Activated effector memory CD4-positive, alpha-beta T cell treated with Interleukin-2 at 50 U/mL for 16 hours (primary cell): ENCODE data around the gene BICDL1.

Source experiments
- DNase-seq: peaks from one replicate; pipeline ENCODE4 v3.0.0-alpha.2; 2020

BICDL1 gene

DNA sequence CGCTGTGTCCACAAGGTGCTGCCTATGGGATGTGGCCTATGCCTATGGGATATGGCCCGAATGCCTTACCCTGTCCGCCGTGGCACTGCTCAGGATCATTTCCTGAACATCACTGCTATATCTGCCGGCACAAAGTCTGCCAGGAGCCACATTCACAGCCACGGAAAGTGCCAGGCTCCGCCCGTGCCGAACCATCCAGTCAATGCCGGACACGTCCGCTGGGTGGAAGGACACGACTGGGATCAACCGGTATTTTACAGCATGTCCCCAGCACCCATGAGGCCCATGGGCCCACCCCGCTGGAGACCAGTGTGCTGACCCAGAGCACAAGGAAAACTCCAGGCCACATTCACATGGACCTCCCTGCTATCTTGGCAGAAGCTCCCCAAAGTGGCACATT lies 142.1 kb downstream of the BICDL1 start:
- no peak for DNase-seq

DNA sequence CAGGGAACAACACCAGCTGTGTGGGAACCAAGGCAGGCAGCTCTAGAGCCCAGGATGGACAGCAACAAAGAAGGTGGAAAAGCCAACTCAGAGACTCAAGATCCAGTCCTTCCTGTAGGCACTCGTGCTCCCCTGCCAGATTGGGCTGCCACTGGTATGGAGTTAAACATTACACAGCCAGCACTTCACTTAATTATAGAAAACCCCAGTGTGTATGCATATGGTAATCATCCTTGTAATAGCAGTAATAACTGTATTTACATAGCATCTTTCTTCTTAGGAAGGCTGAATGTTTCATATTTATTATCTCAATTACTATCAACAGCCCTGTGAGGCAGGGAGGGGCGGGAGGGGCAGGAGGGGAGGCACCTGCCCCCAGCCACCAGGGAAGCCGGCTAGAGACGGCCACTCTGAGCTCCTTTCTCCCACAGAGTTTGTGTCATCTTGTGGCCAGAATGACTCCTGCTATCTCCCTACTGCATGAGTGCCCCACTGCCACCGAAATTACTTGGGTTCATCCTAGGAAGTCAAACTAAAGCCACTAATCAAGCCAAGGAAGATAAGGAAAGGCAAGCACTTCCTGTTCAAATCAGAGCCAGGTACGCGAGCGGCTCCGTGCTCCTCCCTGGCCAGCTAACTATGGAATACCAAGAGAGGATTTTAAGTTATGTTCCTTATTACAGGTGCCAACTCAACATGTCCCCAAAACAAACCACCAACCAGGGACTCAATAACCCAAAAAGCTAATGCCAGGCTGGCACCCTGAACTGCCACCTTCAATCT lies 143.2 kb downstream of the BICDL1 start:
- DNase-seq: no peak

DNA sequence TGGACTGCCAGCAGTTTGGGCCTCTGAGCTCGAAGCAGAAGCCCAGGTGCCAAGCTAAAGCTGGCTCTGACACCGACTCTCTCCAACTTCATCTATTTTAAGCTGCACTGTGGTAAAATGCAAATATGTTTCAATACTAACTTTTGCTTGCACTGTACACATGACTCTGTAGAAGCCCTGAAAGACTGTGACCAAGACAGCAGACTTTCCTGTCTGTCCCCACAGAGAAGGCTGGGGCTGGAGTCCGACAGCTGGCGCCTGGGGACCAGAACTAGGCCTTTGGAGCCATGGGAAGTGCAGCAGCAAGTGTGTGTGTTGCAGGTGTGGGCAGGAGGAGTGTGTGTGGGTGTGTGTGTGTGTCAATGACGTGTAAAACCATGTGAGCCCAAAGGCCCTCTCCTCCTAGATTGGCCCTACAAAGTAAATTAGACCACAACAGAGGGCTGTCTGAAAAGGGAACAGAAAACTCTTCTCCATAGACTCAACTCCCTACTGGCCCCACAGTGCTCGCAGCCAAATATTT lies 143.9 kb downstream of the BICDL1 start:
- DNase-seq: no peak

DNA sequence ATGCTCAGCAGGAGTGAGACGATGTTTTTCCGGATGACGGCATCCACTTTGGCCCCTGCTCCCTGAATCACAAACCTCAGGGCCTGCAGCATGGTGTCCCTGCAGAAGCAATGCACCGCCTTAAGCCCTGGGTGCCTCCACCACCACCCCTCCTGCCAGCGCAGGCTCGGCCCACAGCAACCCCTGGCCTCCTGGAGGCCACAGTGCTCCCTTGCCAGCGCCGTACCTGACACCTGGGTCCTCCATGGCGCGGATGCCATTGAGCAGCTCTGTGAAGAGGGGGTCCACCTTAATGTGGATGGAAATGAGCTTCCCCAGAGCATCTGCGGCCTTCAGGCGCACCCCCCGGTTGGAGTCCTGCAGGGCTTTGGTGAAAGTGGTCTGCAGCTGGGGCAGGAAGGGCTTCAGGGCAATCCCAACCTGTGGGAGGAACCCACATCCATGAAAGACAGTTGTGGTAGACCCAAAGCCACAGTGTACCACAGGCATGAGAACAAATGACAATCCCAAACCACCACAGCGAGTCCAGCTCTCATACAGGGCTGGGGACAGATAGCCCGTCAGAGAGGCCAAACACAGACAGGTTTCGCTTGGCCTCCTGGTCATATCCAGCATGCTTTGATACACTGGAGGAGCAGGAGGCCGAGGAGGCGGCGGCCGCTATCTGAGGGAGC lies 145.4 kb downstream of the BICDL1 start:
- DNase-seq: no peak

DNA sequence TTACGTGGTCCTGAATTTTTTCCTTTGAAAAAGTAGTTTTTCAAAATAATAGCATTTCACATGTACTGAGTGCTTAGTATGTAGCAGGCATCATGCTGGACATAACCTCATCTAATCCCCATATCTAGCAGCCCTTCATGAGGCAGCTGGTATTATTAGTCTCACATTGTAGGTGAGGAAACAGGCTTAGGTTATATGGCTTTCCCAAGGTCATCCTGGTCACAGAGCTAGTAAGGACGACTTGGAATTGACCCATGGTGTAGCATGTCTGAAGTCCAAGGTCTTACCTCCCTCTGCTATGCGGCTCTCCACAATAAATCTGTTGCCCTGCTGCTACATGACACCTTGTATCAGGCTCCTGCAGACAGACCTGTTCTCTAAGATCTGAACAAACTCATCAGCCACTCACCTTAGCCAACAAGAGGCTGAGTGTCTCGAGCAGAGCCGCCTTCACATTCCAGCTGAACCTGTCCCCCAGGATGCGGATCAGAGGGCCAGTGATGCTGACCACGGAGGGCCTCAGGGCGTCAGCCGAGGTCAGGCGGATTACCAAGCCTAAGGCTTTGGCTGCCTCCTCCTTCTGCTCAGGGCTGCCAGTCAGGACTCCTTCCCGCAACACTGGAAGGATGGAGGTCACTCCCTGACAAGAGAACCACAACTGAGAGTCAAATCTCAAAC lies 147.2 kb downstream of the BICDL1 start:
- DNase-seq: no peak

DNA sequence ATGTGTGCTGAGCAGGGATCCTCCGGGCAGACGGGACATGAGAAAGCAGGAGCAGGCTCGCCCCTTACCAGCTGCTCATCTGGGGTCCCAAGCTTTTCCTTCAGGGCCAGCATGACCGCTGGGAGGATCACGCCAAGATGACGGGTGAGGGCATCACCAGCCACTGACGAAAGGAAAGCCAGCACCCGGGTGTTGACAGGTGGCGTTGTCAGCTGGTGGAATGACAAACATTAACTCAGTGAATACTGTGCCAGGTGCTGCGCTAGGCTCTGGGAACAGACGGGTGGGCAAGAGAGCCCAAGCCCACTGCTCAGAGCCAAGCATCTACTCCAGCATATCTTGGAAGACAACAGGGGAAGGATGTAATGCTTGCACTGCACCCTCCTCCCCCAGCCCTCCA lies 148.8 kb downstream of the BICDL1 start:
- no peak for DNase-seq

DNA sequence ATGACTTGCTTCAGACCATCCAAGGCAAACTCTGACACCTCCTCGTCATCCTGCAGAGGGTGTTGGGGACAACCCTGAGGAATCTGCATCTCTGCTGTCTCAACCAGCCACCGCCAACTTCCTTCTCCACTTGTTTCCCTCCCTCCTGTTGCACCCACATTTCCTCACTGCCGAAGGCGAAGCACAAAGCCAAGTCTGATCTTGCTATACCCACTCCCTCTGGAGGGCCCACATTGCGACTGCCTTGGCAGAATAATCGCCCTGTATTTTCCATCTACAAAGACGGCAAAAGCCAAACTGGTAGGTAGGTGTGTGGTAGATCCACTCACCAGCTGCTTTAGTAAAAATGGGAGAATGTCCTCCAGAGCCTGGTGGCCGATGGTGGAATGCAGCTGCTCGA lies 149.3 kb downstream of the BICDL1 start:
- DNase-seq: no peak

DNA sequence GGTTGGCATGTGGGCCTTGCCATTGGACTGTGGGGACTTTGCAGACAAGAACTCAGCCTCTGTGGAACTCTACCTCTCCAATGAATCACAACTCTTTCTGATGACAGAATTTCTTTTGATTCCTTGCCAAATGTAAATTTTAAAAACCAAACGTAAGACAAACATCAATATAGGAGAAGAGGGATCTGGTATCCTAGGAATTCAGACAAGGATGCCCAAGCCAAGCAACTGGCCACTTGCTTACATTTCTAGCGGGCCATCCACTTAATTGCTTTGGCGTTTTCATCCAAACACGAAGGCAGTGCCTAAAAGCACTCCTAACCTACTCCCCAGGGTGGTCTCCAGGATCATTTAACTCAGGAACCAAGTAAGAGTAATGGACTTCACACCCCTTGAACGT lies 150.9 kb downstream of the BICDL1 start:
- DNase-seq: no peak

DNA sequence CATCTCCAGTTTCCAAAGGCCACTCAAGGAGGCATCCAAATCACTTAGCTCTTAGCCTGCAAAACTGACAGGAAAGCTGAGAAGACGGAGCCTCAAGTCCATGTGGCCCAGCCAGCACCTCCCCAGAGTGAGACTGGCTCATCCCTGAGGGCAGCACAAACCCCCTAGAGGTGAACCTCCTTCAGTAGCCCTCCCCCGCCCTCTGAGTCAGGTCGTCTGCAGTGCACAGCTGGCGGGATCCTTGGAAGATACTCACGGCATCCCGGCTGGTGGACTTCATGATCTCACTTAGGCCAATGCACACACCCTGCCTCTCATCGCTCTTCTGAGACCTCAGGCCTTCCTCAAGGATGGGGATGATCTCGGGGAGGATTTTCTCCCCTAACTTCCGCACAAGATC lies 151.6 kb downstream of the BICDL1 start:
- no peak for DNase-seq

DNA sequence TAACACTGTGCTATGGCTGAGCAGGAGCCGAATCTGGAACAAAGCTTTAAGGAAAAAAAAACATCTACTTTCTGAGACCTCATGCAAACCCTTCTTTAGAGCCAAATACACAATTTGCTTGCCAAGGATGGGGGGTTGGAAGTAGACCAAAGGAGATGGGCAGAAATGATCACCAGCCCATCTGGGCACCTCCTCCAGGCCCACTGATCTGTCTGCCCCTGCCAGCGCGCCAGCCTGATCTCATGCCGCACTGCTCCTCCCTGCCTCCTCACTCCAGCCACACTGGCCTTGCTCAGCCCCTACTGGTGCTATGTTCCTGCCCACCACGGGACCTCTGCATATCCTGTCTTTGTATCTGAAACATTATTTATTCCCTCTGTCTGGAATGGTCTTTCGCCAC lies 152.3 kb downstream of the BICDL1 start:
- no peak for DNase-seq

DNA sequence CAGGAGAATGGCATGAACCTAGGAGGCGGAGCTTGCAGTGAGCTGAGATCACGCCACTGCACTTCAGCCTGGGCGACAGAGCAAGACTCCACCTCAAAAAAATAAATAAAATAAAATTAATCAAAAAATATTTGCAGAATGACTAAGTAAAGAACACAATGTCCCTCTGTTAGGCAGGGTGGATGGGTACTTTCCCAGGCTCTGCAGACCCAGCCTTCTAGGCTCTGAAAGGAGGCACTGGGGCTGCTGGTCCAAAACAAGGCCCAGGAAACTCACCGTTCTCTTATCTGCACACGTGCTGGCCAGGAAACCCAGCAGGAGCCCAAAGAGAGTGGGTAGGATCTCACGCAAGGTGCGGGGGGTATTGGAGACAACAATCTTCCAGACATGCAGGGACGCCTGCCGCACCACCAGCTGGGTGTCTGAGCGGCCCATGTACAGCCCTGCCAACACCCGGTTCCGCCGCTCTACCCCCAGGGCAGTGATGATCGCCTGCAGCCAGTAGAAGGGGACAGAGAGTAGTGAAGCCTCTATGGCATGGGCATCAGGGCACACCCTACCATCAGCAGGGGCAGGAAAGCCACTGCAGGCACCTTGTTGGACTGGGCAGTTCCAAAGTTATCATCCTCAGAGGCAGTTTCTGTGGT lies 153.3 kb downstream of the BICDL1 start:
- no peak for DNase-seq
